Breast epithelium (tissue), 3 donors: ENCODE data around the gene CDH4.

Experiments
- POLR2AphosphoS5 ChIP-seq, 3 donors: sonication (generic); formaldehyde crosslinking; IDR thresholded peaks; one replicate each; pipeline ENCODE4 v1.6.1; 2017; ENCODE audit warnings: antibody characterized with exemption in 3 of 3
- TF ChIP-seq, protein P1 (sequence below), 3 donors: fragments of 450-650 bp; IDR thresholded peaks; one replicate each; pipeline ENCODE4 v1.5.1; 2016 to 2017; ENCODE audit warnings: antibody characterized with exemption in 3 of 3, mild to moderate bottlenecking in 3 of 3, moderate library complexity in 3 of 3

DNA sequence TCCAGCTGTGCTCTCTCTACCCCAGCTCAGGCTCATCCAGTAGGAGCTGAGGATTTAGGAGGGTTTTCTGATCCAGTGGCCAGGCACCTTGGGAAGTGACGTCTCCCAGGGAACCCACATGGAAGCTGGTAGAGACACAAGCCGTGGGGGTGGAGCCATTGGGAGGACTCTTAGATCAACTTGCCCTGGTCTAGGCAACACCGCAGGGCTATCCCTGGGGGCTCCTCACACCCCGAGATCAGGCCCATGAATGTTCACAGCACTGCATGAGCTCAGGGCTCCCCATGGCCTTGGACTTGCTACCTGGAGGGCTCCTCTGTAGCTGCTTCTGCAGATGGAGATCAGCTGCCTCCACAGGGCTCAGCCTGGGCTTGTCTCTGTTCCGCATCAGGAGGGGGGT is 112.1 kb downstream of the CDH4 start:
- TF ChIP-seq POLR2AphosphoS5 (IDR thresholded peaks at IDR 0.05): no peak
- TF ChIP-seq, protein P1, sequence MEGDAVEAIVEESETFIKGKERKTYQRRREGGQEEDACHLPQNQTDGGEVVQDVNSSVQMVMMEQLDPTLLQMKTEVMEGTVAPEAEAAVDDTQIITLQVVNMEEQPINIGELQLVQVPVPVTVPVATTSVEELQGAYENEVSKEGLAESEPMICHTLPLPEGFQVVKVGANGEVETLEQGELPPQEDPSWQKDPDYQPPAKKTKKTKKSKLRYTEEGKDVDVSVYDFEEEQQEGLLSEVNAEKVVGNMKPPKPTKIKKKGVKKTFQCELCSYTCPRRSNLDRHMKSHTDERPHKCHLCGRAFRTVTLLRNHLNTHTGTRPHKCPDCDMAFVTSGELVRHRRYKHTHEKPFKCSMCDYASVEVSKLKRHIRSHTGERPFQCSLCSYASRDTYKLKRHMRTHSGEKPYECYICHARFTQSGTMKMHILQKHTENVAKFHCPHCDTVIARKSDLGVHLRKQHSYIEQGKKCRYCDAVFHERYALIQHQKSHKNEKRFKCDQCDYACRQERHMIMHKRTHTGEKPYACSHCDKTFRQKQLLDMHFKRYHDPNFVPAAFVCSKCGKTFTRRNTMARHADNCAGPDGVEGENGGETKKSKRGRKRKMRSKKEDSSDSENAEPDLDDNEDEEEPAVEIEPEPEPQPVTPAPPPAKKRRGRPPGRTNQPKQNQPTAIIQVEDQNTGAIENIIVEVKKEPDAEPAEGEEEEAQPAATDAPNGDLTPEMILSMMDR (IDR thresholded peaks at IDR 0.05): no peak
